ACHN (cell line): ENCODE data around the gene NTRK2.

Source experiments
- DNase-seq: peaks from one replicate; pipeline ENCODE4 v3.0.0-alpha.2; 2015
- in situ Hi-C: cut with HindIII; loops from 2 replicates; pipeline ENCODE4 v1.10.0; 2017; ENCODE audit warnings: low sequenced_read_pairs, low pct_ligation_motif_present, low pct_unique_long_range_greater_than_20kb

The NTRK2 gene

DNA sequence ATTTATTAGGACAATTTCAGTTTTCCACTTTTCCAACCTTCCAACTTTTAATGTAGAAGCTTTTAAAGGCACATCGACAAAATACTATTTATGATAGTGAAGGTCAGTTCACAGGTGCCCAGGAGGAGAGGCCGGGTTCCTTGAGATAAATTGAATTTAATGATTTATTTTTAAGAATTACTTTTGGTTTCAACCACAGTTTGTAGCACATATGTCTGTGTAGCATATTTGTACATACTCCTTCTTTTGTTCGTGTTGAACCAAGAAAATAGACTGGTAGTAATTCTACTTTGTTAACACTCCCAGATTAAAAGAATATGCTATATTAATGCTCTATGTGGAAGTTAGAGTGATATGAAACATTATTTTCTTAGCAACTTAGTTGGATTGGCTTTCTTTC is 46.7 kb downstream of the NTRK2 start:
- no peak for DNase-seq
- in situ Hi-C loops = no loop called here

- no peak for DNase-seq
- in situ Hi-C loops = no loop called here
These were observed 48.9 kb downstream of the NTRK2 start for GRCh38 chr9:84718476-84718875.

GRCh38 chr9:84722388-84722989 is 53.0 kb downstream of the NTRK2 start:
- DNase-seq = no peak
- in situ Hi-C loops = no loop called here

- in situ Hi-C loops = no loop called here
These were observed 53.9 kb downstream of the NTRK2 start for GRCh38 chr9:84723426-84723825.

GRCh38 chr9:84731696-84732095 is 62.2 kb downstream of the NTRK2 start:
- in situ Hi-C loops = no loop called here

More at GRCh38 chr9:84723426-84723825, 53.9 kb downstream of the NTRK2 start:
- DNase-seq = no peak

GRCh38 chr9:84736081-84736480 is 66.6 kb downstream of the NTRK2 start:
- no peak for DNase-seq
- in situ Hi-C loops = no loop called here

More at GRCh38 chr9:84731696-84732095, 62.2 kb downstream of the NTRK2 start:
- no peak for DNase-seq

DNA sequence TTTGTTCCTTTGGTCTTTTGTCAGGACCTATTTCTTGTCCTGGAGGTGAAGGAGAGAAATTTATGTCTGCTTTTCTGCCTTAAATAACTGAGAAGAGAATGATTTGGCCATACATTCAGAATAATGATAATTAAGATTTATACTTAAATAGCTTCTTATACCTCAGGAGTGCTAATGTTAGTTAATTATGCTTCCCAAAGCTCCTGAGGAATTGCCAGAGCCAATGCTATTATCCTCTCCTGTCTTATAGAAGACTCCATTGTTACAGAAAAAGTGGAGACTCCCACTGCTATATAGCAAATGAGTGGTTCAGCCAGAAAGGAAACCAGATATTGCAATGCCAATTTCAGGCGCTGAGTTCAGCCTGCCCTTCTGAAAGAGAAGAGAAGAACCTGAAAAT is 67.0 kb downstream of the NTRK2 start:
- DNase-seq = no peak
- in situ Hi-C loops = no loop called here

- in situ Hi-C loops = no loop called here
These were observed 68.8 kb downstream of the NTRK2 start for GRCh38 chr9:84738353-84738752.

GRCh38 chr9:84742261-84742660 is 72.7 kb downstream of the NTRK2 start:
- in situ Hi-C loops = no loop called here
- DNase-seq = no peak

More at GRCh38 chr9:84738353-84738752, 68.8 kb downstream of the NTRK2 start:
- no peak for DNase-seq

DNA sequence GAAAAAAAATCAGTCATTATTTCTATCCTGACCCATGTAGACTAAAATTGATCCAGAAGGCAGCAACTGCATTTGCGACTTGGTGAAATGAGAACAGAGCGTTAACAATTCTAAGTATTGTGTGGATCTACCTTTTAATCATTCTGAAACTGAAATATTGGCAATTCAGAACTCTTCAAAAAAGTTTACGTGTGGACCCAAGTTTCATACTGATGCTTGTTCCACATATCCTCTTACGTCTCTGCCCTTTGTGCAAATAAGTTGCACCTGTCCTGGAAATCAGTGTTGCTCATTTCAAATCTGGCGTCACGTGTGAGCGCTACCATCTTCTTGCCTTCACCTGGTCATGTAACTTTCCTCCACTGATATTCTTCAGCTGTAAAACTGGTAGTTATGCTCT is 74.7 kb downstream of the NTRK2 start:
- in situ Hi-C loops = no loop called here
- DNase-seq = no peak

DNA sequence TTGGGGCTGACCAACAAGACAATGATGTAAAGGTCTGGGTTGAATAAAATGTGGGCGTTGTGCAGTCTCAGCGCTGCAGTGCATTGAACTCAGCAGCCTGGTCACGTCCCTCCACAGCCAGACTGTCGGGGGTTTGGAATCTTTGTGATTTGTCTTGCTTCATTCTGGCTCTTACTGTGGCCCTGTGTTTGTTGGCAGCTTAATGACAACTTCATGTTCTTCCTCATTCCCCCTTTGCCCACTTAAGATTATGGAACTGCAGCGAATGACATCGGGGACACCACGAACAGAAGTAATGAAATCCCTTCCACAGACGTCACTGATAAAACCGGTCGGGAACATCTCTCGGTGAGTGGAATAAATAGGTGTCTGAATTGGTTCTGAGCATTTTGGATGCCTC is 75.2 kb downstream of the NTRK2 start:
- DNase-seq = no peak
- in situ Hi-C loops = no loop called here

GRCh38 chr9:84748112-84748511 is 78.6 kb downstream of the NTRK2 start:
- in situ Hi-C loops = no loop called here
- no peak for DNase-seq

DNA sequence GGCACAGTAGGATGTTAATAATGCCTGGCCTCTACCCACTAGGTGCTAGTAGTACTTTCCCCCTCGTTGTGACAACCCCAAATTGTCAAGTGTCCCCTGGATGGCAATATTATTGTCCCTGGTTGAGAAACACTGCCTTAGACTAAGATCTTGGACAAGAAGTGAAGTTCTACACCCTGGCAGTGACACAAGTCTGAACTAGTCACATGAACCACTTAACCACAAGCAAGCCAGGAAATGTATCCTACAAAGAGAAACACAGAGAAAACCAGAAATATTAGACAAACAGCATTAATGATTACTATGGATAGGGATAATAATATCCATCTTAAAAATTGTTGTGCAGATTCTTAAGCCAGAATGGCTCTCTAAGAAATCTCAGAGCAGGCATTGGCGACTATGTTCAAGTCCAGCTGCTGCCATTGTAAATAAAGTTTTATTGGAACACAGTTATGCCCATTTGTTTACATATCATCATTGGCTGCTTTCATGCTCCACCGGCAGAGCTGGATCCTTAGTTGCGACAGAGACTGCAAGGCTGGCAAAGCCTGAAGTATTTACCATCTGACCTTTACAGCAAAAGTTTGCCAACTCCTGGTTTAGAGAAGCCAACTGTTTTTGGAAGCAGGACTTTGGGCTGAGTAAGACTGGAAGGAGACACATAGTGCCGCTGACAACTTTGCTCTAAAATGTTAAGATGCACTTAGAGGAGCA is 80.8 kb downstream of the NTRK2 start:
- in situ Hi-C loops = no loop called here
- no peak for DNase-seq

DNA sequence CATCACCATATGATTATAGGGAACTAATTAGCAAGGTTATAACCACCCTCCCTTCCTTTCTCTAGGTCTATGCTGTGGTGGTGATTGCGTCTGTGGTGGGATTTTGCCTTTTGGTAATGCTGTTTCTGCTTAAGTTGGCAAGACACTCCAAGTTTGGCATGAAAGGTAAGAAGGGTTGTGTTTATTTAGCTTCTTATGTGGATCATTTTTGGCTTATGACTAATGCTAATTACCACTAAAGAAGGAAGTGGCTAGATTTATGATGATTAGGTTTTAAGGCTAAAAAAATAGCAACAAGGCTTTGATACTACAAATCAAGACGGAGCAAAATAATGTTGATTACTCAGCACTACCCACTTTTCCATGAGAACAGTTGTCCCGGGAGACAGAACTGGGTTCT is 82.4 kb downstream of the NTRK2 start:
- DNase-seq = no peak
- in situ Hi-C loops = no loop called here

DNA sequence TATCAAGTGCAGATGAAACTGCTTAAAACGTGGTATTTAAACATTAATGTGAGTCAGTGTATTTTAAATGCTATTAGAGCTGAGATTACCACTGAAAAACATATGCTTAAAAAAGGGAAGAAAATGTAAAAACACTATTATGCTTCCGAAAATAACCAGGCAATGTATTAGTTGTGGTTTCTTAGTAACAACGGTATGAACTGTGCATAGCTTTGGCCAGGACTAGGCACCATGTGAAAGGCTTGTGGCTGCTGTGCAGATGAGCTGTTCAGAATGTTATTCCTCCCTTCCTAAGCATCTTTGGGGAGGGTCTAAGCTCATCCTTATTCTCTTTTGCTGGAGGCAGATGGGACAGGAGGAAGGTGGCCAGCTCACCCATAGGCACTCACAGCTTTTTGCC is 84.9 kb downstream of the NTRK2 start:
- no peak for DNase-seq
- in situ Hi-C loops = no loop called here

DNA sequence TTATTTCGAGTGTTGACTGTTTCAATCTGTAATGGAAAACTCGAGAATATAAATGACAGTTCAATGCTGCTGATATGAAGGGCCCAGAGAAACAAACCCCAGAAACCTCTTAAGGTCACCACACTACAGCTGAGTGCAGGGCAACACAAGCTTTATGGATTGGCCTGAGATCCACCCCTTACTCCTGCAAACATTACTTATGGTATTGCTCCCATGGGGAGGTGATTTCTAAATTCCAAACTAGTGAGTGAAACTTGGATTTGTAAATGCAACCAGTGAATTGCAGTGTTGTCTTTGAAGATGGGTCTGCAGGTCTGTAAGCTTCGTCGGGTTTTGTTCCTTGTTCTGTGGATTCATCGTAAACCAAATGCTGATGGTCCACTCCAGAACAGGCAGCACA is 85.4 kb downstream of the NTRK2 start:
- DNase-seq = no peak
- in situ Hi-C loops = no loop called here

DNA sequence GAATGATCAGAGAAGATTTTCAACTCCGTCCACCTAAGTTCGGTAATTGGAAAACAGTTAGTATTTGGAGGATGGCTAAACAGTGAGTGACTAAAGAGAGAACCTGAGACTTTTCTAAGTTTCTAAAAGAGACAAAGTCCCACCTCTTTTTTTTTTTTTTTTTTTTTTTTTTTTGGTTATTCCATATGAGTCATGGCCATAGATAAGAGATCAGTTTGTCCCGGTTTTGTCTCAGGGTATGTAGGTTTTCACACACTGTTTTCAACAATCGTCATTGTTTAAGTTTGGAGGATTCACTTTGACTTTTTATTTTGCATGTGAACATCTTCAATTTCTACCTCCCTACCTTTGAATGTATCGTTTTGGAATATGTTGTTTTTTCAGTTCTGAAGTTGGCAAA is 85.9 kb downstream of the NTRK2 start:
- DNase-seq = no peak
- in situ Hi-C loops = no loop called here

- no peak for DNase-seq
- in situ Hi-C loops = no loop called here
These were observed 86.6 kb downstream of the NTRK2 start for GRCh38 chr9:84756171-84756570.

- DNase-seq = no peak
- in situ Hi-C loops = no loop called here
These were observed 87.2 kb downstream of the NTRK2 start for GRCh38 chr9:84756731-84757130.

- no peak for DNase-seq
- in situ Hi-C loops = no loop called here
These were observed 89.3 kb downstream of the NTRK2 start for GRCh38 chr9:84758817-84759216.
